ENCODE measurements around the gene NT5C3B. TPM values are rescaled to one million over a fixed set of nuclear protein-coding genes. Genes with fewer than 3 reads are reported as not detected.

The NT5C3B gene
- total RNA-seq, 2 donors from 2014 or later: 19.5 to 20.2 TPM

DNA sequence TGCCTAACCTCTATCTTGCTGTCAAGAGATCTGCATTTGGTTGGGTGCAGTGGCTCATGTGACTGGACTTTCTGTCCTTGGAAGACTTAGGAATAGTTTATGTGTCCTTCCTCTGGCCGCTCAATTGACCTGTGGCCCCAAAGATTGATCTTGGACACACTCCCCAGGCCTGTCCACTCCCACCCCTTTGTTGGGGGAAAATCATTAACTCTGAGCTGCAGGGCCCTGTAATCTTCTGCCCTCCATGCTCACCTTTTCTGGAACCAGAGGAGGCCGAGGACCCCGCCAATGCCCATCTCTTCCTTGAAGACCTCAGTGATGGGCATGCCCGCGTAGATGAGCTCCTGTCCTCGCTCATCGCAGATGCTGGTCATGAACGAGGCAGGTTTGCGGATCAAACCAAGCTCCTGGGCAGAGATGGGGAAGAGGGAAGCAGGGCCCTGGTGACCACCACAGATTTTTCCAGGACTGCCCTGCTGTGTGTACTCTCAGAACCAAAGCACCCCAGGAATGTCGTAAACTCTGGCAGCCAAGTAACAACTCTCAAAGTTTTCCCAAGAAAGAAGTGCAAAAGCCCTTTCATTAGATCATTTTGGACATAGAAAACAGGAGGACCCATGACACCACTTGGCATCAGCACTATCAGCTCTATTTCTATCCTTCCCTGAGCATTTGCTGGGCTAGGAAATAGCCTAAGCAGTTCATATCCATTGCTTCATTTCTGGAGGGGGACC, 37.7 kb upstream of the NT5C3B start:
- Histone ChIP-seq H3K27ac (no peak overlapping the region), H3K4me3 (no peak overlapping the region), H3K4me1 (no peaks in the 10 kb centered on the region), H3K27me3 (no peaks in the 10 kb centered on the region), H3K9ac (ENCODE audit: low read depth in 2 of 2, low read length in 2 of 2) (no peak overlapping the region), H3K36me3 (peaks cover 29% of the 10 kb centered on the region), H3K9me3 (no peaks in the 10 kb centered on the region)
- TF ChIP-seq CTCF (IDR thresholded peaks at IDR 0.05): no peak
- intact Hi-C loops (cut with DNase I): no loop called here
- no peak for DNase-seq

DNA sequence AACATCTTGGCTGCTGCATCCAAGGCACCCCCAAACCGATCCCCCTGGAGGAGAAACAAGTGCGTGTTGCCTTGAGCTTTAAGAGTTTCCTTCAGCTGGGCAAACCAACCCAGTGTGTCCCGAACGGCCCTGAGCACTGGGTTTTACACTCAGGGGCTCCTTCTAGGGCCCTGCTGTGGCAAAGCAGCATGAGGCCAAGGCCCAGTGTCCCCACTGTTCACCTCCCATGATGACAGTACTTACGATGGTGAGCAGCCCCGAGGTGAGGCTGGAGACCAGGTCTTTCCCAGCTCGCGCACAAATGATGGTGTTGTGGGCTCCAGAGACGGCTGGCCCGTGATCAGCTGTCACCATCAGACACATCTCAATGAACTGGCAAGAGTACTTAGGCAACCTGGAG, 35.8 kb upstream of the NT5C3B start:
- Histone ChIP-seq H3K4me3 (no peak overlapping the region), H3K27me3 (no peaks in the 10 kb centered on the region), H3K27ac (no peak overlapping the region), H3K4me1 (no peaks in the 10 kb centered on the region), H3K9ac (ENCODE audit: low read depth in 2 of 2, low read length in 2 of 2) (no peak overlapping the region), H3K36me3 (peaks cover 17% of the 10 kb centered on the region), H3K9me3 (no peaks in the 10 kb centered on the region)
- intact Hi-C loops (cut with DNase I): no loop called here
- no peak for DNase-seq
- TF ChIP-seq CTCF (IDR thresholded peaks at IDR 0.05): no peak

DNA sequence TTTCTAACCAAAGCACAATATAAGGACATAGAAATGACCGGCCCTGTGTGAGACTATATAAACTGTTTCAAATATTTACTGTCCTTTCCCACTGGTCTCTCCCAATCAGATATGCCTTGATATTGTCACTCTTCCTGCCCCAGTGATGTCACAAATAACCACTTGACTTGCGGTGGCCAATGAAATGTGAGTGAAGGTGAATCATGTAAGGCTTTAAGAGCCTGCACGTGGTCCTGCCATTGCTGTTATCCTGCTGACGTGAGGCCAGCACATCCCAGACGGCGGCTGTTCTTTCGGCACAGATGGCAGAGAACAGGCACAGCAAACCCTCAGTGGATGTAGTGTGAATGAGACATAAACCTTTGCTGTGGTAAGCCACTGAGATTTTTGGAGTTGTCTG, 34.6 kb upstream of the NT5C3B start:
- no peak overlapping the region for H3K4me3 ChIP-seq
- H3K27me3 ChIP-seq: no peaks in the 10 kb centered on the region
- no peak overlapping the region for H3K9ac ChIP-seq (ENCODE audit: low read depth in 2 of 2, low read length in 2 of 2)
- DNase-seq: no peak
- no peak overlapping the region for H3K27ac ChIP-seq
- no peaks in the 10 kb centered on the region for H3K9me3 ChIP-seq
- H3K4me1 ChIP-seq: no peaks in the 10 kb centered on the region
- peaks cover 17% of the 10 kb centered on the region for H3K36me3 ChIP-seq
- intact Hi-C loops (cut with DNase I): no loop called here
- no peak for TF ChIP-seq CTCF (IDR thresholded peaks at IDR 0.05)

DNA sequence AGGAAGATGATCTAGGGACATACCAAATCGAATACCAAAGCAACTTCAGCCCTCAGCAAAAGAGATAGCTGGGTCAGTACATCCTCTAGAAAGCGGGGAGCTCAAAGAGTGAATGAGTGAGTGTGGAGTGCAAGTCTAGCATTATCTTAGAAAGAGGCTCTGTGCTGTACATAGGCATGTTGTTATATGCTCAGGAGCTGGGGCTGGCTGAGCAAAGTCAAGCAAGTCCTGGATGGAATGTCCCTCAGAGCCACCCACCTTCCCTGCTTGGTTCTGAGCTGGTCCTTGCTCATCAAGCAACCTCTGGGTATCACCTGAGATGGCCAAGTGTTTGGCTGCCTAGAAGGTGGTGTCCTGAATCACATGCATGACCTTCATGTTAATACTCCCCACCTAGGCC, 34.1 kb upstream of the NT5C3B start:
- Histone ChIP-seq H3K9ac (ENCODE audit: low read depth in 2 of 2, low read length in 2 of 2) (no peak overlapping the region), H3K4me1 (no peaks in the 10 kb centered on the region), H3K4me3 (no peak overlapping the region), H3K36me3 (peaks cover 17% of the 10 kb centered on the region), H3K27me3 (no peaks in the 10 kb centered on the region), H3K9me3 (no peaks in the 10 kb centered on the region), H3K27ac (no peak overlapping the region)
- no peak for DNase-seq
- intact Hi-C loops (cut with DNase I): no loop called here
- no peak for TF ChIP-seq CTCF (IDR thresholded peaks at IDR 0.05)

DNA sequence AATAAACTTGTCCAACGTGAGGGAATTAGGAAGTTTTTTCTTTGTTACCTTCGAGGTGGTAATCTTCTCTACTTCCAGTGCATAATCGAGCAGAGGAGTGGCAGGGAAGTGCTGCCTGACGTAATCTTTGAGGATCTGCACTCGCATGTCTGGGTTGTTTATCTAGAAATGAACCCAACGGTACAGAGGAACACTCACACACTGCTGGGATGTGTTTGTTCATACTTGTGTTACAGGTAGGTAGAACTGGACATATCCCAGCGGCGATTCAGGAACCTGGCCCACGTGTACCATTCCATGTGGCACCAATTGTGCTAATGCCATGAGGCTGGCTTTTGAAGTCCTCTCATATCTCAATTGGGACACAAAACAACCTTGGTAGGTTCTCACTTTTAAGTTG, 33.4 kb upstream of the NT5C3B start:
- peaks cover 17% of the 10 kb centered on the region for H3K36me3 ChIP-seq
- no peak for DNase-seq
- H3K9me3 ChIP-seq: no peaks in the 10 kb centered on the region
- no peak overlapping the region for H3K9ac ChIP-seq (ENCODE audit: low read depth in 2 of 2, low read length in 2 of 2)
- intact Hi-C loops (cut with DNase I): no loop called here
- no peaks in the 10 kb centered on the region for H3K27me3 ChIP-seq
- no peak overlapping the region for H3K27ac ChIP-seq
- H3K4me3 ChIP-seq: no peak overlapping the region
- TF ChIP-seq CTCF (IDR thresholded peaks at IDR 0.05): no peak
- no peaks in the 10 kb centered on the region for H3K4me1 ChIP-seq
